ENCODE data around the gene SP140L.
"Not testable (repeated sequence)": the region's sequence is repeated elsewhere in the genome, so short reads cannot be mapped to it uniquely, and the experiment has no call there.

The SP140L gene

GRCh38 chr2:230323385-230324106, 3.4 kb upstream of the SP140L start:
- in situ Hi-C loops (cut with MboI; ENCODE audit: low sequenced_read_pairs), result no loop called here

GRCh38 chr2:230324503-230324902, 2.5 kb upstream of the SP140L start:
- in situ Hi-C loops (cut with MboI; ENCODE audit: low sequenced_read_pairs), result no loop called here

GRCh38 chr2:230325316-230326243, 1.4 kb upstream of the SP140L start:
- in situ Hi-C loops (cut with MboI; ENCODE audit: low sequenced_read_pairs), result no loop called here

GRCh38 chr2:230327418-230328154, 593 bp downstream of the SP140L start:
- in situ Hi-C loops (cut with MboI; ENCODE audit: low sequenced_read_pairs), result no loop called here

GRCh38 chr2:230328155-230328458, 1.1 kb downstream of the SP140L start:
- in situ Hi-C loops (cut with MboI; ENCODE audit: low sequenced_read_pairs), result no loop called here

DNA sequence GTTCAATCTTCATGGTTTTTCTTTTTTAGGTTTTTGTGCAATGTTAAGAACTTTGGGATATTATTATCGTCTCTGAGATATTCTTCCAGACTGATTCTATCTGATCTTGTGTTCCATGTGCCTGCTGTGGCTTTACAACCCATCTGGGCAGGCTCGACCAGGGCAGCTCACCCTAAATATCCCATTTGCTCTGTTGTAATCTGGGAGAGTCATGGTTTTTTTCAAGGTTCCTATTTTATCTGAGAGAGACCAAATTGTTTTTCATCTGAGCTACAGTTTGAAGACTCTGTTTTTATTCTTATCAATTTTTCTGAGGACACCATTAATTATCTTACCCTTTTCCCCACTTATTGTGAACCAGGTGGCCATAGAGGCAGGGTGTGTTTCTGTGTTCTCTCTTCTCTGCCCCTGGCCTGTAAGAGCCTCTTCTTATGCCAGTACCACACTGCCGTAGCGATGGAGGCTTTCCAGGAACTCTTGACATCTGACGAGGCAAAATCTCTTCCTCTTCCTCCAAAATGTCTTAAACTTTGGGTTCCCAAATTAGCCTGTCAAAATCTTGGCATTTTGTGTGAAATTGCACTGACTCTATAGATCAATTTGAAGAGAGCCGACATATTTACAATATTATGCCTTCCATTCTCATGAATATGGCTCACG, 3.1 kb downstream of the SP140L start:
- in situ Hi-C loops (cut with MboI; ENCODE audit: low sequenced_read_pairs), result no loop called here

DNA sequence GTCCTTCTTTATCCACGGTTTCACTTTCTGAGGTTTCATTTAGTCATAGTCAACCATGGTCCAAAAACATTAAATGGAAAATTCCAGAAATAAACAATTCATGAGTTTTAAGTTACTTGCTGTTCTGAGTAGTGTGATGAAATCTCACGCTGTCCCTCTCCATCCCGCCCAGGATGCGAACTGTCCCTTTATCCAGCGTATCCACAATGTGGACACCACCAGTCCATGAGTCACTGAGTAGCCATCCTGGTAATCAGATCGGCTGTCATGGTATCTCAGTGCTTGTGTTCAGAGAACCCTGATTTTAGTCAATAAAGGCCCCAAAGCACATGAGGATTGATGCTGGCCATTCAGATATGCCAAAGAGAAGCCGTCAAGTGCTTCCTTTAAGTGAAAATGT, 3.7 kb downstream of the SP140L start:
- in situ Hi-C loops (cut with MboI; ENCODE audit: low sequenced_read_pairs), result no loop called here

GRCh38 chr2:230335461-230335863, 8.5 kb downstream of the SP140L start:
- in situ Hi-C loops (cut with MboI; ENCODE audit: low sequenced_read_pairs), result no loop called here

DNA sequence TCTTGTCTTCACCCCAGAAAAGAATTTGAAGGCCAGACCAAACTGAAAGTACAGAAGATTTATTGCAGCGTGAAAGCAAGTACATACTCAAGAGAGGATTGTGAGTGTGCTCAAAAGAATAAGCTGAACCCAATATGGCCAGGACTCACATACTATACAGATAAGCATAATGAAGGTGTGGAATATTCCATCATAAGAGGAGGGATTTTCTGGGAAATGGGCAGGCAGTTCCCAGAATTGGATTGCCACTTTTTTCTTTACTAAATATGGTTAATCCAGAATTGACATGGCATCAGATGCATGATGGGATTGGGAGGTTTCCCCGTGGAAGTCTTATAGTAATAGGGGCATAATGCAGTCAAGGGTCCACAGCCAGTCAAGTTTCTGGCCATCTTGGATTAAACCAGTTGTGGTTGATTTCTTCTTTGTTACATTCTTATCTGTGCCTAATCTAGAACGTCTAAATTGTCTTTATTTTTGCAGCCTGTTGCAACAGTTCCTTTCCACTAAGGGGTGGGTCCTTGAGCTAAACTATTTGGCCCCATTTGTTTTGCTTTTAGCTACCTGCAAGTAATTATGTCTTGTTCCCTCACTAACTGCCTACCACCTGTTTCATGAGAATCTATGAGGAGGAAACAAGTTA, 9.0 kb downstream of the SP140L start:
- in situ Hi-C loops (cut with MboI; ENCODE audit: low sequenced_read_pairs), result no loop called here

DNA sequence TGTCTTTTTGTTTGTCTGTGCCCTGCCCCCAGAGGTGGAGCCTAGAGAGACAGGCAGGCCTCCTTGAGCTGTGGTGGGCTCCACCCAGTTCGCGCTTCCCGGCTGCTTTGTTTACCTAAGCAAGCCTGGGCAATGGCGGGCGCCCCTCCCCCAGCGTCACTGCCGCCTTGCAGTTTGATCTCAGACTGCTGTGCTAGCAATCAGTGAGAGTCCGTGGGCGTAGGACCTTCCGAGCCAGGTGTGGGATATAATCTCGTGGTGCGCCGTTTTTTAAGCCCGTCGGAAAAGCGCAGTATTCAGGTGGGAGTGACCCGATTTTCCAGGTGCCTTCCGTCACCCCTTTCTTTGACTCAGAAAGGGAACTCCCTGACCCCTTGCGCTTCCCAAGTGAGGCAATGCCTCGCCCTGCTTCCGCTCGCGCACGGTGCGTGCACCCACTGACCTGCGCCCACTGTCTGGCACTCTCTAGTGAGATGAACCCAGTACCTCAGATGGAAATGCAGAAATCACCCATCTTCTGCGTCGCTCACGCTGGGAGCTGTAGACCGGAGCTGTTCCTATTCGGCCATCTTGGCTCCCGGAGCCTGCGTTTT, 15.0 kb downstream of the SP140L start:
- in situ Hi-C loops (cut with MboI; ENCODE audit: low sequenced_read_pairs), result not testable (repeated sequence)

DNA sequence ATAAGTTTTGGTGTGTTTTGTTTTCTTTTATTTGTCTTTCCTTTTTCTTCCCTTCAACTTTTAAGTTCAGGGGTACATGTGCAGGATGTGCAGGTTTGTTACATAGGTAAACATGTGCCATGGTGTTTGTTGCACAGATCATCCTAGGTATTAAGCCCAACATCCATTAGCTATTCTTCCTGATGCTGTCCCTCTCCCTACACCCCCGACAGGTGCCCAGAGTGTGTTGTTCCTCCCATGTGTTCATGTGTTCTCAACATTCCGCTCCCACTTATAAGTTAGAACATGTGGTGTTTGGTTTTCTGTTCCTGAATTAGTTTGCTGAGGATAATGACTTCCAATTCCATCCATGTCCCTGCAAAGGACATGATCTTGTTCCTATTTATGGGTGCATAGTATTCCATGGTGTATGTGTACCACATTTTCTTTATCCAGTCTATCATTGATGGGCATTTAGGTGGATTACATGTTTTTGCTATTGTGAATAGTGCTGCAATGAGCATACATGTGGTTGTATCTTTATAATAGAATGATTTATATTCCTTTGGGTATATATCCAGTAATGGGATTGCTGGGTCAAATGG, 16.1 kb downstream of the SP140L start:
- in situ Hi-C loops (cut with MboI; ENCODE audit: low sequenced_read_pairs), result not testable (repeated sequence)

DNA sequence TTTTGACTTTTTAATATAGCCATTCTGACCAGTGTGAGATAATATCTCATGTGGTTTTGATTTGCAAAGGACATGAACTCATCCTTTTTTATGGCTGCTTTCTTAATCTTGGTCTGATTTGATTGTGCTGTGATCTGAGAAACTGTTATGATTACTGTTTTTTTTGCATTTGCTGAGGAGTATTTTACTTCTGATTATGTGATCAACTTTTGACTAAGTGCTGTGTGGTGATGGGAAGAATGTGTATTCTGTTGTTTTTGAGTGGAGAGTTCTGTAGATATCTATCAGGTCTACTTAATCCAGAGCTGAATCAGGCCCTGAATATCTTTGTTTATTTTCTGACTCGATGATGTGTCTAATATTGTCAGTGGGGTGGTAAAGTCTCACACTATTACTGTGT, 16.8 kb downstream of the SP140L start:
- in situ Hi-C loops (cut with MboI; ENCODE audit: low sequenced_read_pairs), result no loop called here

DNA sequence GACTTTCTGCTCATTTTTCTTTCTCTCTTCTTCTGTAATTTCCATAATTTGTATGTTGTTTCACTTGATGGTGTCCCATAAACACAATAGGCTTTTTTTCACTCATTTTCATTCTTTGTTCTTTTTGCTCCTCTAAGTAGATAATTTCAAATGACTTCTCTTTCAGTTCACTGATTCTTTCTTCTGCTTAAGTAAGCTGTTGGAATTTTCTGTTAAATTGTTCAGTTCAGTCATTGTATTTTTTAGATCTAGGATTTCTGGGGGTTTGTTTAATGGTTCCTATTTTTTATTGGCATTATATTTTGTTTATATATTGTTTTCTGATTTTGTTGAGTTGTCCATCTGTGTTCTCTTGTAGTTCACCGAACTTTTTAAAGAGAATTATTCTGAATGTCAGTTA, 19.5 kb downstream of the SP140L start:
- in situ Hi-C loops (cut with MboI; ENCODE audit: low sequenced_read_pairs), result no loop called here

DNA sequence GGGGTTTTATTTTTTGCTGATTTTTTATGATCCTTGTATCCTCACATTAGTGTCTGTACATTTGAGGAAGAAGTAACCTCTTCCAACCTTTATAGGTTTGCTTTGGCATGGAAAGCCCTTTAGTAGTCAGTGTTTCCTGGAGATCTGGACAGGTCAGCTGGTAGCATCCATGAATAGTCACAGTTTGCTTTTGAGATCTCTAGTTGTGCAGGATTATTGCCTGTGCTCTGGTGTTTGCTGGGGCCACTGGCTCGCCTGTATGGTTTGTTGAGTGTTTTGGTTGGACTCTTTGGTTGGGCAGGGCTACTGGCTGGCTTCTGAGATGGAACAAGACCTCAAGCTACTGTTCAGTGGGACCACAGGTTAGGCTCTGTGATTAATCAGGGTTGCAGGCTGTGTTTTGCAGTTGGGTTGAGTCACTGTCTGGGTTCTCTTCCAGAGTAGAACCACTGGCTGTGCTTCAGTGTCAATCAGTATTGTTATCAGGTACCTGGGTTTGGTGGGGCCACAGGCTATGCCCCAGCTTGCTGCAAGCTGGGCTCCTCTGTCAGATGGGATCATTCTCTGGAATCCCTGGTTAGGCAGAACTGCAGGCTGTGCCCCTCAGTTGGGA, 20.0 kb downstream of the SP140L start:
- in situ Hi-C loops (cut with MboI; ENCODE audit: low sequenced_read_pairs), result no loop called here

DNA sequence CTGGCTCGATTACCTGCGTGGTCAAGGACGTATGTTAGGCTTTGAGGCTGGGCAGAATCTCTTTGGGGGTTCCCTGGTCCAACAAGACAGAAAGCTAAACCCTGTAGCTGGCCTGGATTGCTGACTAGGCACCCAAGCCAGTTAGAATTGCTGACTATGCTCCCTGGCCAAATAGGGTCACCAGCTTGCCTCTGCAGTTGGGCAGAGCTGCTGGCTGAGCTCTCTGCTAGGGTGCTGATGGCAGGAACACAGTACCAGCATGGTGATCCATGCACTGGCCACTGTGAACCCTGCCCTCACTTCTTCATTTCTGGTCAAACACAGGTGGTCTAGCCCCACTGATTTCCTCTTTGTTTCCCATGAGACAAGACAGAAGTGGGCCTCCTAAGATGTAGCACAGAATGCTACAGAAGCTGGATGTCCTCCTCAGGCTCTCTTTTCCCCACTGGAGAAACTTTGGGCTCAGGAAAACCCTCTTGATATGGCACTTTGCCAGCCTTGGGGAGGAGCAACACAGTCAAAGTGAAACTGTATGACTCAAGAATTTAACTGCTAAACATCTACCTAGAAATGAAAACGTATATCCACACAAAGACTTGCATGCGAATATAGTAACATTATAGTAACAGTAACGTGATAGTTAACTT, 20.8 kb downstream of the SP140L start:
- in situ Hi-C loops (cut with MboI; ENCODE audit: low sequenced_read_pairs), result no loop called here

- in situ Hi-C loops (cut with MboI; ENCODE audit: low sequenced_read_pairs), result no loop called here
Observed at GRCh38 chr2:230348787-230349186, 21.8 kb downstream of the SP140L start.

DNA sequence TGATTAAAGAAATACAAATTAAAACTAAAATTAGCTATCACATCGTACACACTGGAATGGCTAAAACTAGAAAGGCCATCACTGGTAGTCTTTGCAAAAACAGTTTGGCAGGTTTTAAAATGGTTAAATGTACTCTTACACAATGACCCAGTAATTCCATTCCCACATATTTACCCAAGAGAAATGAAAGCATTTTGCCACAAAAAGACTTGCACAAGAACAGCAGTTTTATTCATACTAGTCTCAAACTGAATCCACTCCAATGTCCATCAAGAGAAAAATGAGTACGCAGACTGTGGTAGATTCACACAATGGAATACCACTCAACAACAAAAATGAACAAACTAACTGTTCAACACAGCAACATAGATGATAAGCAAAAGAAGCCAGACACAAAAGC, 29.1 kb downstream of the SP140L start:
- in situ Hi-C loops (cut with MboI; ENCODE audit: low sequenced_read_pairs), result no loop called here

GRCh38 chr2:230358305-230358704, 31.3 kb downstream of the SP140L start:
- in situ Hi-C loops (cut with MboI; ENCODE audit: low sequenced_read_pairs), result no loop called here

- in situ Hi-C loops (cut with MboI; ENCODE audit: low sequenced_read_pairs), result no loop called here
Observed at GRCh38 chr2:230360028-230360427, 33.0 kb downstream of the SP140L start.
